ENCODE data around the gene IMMT.

The IMMT gene

DNA sequence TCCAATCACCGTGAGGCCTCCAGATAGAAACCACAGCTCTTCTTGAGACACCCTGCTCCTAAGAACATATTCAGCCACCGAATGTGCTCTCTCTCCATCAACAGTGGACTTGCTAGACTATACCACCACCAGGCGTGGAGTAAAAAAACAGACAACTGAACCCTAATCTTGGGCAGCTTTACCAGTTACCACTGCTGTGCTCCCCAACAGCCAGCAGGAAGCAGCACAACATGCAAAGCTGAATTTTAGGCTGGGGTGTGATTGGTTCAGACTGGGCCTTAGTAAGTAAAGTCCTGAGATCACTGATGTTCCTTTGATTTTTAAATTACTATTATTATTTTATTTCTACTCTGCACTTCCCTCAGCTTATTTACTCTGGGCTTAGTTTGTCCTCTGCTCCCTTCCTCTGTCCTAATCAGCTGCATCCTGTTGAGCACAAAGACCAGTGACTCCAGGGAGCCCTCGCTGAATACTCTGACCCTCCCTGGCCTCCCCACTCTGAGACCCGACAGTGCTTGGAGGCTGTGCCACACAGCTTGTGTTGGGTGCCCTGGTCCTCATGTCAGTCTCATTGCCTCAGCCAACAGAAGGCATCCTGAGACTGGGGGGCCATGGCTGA is 25.9 kb upstream of the IMMT start:
- TF ChIP-seq, protein P1, sequence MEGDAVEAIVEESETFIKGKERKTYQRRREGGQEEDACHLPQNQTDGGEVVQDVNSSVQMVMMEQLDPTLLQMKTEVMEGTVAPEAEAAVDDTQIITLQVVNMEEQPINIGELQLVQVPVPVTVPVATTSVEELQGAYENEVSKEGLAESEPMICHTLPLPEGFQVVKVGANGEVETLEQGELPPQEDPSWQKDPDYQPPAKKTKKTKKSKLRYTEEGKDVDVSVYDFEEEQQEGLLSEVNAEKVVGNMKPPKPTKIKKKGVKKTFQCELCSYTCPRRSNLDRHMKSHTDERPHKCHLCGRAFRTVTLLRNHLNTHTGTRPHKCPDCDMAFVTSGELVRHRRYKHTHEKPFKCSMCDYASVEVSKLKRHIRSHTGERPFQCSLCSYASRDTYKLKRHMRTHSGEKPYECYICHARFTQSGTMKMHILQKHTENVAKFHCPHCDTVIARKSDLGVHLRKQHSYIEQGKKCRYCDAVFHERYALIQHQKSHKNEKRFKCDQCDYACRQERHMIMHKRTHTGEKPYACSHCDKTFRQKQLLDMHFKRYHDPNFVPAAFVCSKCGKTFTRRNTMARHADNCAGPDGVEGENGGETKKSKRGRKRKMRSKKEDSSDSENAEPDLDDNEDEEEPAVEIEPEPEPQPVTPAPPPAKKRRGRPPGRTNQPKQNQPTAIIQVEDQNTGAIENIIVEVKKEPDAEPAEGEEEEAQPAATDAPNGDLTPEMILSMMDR (IDR thresholded peaks at IDR 0.05; ENCODE audit: low read depth, low read length, missing control alignments): peak; percentile 79
- no peak overlapping the region for H3K4me3 ChIP-seq (replicated peaks; ENCODE audit: low read depth, low read length)
- no peak for DNase-seq (ENCODE audit: extremely low read depth, low read depth)

DNA sequence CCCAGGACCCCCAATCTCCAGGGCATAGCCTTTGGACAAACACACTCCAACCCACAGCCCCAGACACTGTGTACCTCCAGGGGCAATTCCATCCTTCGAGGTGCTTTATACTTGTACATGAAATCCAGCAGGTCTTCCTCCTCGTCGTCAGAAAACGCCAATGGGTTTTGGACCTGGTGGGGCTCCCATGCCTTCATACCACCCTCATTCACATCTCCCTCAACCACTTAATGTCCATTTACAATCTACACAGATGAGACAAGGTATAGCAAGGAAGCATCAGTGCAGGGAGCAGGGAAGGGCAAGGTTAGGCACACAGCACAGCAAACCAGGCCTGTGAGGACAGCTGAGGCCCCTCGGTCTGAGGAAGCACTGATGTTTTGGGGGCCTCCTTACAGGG is 24.6 kb upstream of the IMMT start:
- DNase-seq (ENCODE audit: extremely low read depth, low read depth): no peak
- H3K4me3 ChIP-seq (replicated peaks; ENCODE audit: low read depth, low read length): no peak overlapping the region
- TF ChIP-seq, protein P1 (IDR thresholded peaks at IDR 0.05; ENCODE audit: low read depth, low read length, missing control alignments): no peak

DNA sequence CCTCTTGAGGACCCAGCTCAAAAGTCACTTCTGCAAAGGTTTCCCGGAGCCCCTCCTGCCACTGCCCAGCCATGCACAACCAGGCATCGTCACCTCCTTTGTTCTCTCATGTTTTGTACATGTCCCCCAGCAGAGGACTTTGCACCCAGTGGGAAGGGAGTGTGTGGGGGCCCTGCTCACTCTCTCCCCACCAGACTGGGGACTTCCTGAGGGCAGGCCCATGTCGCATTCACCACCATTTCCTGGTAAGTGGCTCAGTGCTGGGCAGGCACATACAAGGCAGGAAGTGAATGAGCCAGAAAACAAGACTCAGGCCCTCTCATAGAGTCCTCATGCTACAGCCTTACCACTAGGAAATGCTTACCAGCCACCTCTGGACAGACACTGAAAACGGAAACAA is 22.9 kb upstream of the IMMT start:
- DNase-seq (ENCODE audit: extremely low read depth, low read depth): no peak
- H3K4me3 ChIP-seq (replicated peaks; ENCODE audit: low read depth, low read length): no peak overlapping the region
- TF ChIP-seq, protein P1 (IDR thresholded peaks at IDR 0.05; ENCODE audit: low read depth, low read length, missing control alignments): no peak

- TF ChIP-seq, protein P1 (IDR thresholded peaks at IDR 0.05; ENCODE audit: low read depth, low read length, missing control alignments): no peak
- H3K4me3 ChIP-seq (replicated peaks; ENCODE audit: low read depth, low read length): no peak overlapping the region
- DNase-seq (ENCODE audit: extremely low read depth, low read depth): no peak
Measured at GRCh38 chr2:86216575-86217555, 21.6 kb upstream of the IMMT start.

DNA sequence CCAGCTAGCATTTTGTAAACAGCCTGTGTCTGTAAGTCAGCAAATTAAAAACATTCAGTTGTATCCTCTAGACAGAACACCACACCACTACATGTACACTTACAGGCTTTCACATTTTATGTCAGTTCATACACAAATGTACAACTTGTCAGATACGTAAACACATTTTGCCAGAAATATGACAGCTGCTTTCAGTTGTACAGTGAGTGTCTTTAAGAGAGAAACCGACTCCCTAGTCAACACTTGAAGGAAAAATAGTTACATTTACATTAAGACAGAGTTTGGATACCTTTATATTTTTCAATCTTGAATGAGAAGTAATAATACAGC is 19.2 kb upstream of the IMMT start:
- TF ChIP-seq, protein P1 (IDR thresholded peaks at IDR 0.05; ENCODE audit: low read depth, low read length, missing control alignments): no peak
- H3K4me3 ChIP-seq (replicated peaks; ENCODE audit: low read depth, low read length): no peak overlapping the region
- DNase-seq (ENCODE audit: extremely low read depth, low read depth): no peak

DNA sequence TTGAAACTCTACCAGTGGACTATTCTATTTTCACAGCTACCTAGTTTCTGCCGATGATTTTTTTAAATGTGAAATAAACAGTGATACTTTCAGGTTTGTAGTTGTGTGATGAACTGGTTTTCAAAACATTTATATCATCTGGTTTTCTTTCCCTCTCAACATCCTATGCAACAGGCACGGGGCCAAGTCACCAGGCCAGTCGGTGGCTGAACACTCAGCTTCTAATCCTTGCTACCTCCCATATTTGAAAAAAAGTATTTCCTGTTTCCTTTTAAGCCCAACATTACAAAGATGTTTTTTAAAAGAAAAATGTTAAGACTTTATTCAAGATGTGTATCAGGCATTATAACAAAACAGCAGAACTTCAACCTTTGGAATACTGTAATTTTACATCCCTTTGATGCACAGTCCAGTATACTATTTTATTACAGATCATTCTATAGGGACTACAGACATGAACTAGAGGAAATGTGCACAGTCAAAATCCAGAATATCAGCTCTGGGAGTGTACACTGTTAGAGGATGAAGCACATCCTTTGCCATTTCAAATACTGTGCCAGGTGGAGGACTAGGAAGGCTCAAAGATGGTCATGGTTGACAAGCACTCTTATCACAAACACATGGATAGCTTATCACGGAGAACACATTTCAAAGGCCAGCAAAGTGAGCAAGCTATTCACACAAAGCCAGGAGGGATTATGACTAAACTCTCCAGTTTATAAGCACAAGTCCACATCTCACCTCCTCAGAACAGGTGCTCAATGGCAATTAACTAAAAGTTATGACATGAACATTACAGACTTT is 18.6 kb upstream of the IMMT start:
- no peak overlapping the region for H3K4me3 ChIP-seq (replicated peaks; ENCODE audit: low read depth, low read length)
- TF ChIP-seq, protein P1 (IDR thresholded peaks at IDR 0.05; ENCODE audit: low read depth, low read length, missing control alignments): no peak
- DNase-seq (ENCODE audit: extremely low read depth, low read depth): no peak

Measured in HFF-Myc (cell line).